GM19025 (cell line): Measurements from ENCODE around the gene RNF31.
"Not testable (repeated sequence)": the region's sequence is repeated elsewhere in the genome, so short reads cannot be mapped to it uniquely, and the experiment has no call there.

ENCODE experiments used
- ATAC-seq: cut with Tn5 transposase; IDR thresholded peaks from one replicate; pipeline ENCODE4 v1.9.1; 2021; ENCODE audit warnings: mild to moderate bottlenecking, low read depth, moderate library complexity; ENCODE audit not compliant: unreplicated experiment

RNF31 gene

DNA sequence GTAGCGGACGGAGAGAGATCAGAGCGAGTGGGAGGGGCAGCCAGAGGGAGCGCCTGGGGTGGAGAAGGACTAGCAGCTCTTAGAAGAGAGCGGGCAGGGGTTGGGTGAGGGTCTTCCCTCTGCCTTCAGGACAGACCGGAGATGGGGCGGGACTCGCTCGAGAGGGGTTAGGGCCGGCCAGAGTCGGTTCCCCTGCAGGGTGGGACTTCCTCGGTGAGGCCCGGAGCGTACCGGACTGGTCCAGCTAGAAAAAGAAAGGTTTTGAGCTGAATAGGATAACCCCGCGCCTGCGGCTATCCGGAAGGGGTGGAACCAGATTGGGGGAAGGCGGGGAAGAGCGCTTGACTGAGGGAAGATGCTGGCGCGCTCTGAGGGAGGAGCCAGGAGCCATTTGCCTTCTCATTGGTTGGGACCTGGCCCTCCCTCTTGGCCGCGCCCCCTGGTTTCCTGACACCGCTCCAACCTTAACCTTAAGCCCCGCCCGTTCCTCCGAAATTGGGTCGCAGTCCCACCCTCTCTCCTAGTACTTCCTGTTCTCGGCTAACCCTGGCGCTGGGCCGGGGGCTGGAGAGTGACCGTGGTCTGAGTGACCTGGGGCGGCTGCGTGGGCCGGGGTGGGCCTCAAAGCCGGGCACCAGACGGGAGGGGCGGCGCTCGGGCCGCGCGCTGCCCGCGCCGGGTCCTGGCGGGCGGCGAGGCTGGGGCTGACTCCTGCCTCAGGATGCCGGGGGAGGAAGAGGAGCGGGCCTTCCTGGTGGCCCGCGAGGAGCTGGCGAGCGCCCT is at the start of gene RNF31:
TSS of gene RNF31 (plus strand) at position 521 of the 783 bp plus-strand sequence. CDS start at position 722, 201 bp downstream.
- peak; percentile 77 for ATAC-seq

- no peak for ATAC-seq
Measured at GRCh38 chr14:24098229-24098926, 48.9 kb upstream of the RNF31 start.

DNA sequence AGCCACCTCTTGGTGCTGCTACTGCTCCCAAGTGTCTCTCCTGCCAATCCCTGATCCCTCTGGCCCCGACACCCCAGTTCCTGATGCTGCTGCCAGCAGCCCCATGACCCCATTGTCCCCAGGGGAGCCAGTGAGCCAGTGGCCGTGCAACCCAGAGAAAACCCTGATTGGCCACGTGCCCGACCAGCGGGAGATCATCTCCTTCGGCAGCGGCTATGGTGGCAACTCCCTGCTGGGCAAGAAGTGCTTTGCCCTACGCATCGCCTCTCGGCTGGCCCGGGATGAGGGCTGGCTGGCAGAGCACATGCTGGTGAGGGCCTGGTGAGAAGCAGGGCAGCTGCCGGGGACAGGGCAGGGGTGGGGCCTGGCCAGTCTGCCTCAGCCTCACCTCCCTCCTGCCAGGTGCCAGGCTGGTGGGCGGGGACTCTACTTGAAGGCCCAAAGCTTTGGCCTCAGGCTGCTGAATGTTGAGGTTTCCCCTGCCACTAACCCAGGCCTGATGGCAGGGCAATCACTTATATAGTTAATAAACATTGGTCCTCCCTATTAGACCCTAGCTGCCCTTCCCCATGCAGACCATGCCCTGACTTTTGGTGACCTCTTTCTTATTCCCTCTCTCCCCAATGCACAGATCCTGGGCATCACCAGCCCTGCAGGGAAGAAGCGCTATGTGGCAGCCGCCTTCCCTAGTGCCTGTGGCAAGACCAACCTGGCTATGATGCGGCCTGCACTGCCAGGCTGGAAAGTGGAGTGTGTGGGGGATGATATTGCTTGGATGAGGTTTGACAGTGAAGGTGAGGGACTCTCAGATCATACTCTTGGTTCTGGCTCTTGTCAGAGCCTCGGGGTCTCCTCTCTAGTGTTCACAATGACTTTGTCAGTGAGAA is 48.1 kb upstream of the RNF31 start:
- ATAC-seq = no peak

- no peak for ATAC-seq
Measured at GRCh38 chr14:24100197-24100981, 46.9 kb upstream of the RNF31 start.

DNA sequence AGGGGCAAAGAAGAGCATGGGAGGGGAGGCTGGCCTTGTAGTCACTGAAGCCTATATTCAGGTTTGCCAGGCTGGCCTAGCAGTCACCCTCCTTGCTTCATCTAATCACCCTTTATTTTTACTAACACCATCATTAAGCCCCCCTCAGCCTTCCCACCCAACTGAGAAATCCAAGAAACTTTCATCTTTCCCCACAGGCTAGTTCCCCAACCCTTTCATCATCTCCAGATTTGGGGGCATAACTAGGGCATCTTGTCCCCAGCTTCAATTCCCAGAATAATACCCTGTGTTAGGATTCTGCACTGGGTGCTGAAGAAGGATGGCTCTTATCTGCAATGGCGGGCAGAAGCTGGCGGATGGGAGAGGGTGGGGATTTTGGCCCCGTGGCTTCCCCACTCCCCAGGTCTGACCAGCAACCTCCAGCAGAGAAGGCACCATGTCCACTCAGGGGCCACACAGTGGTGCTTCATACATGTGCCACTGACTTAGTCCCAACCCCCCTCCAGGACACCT is 46.3 kb upstream of the RNF31 start:
- ATAC-seq = no peak

- ATAC-seq = no peak
Measured at GRCh38 chr14:24102357-24103048, 44.8 kb upstream of the RNF31 start.

GRCh38 chr14:24103451-24103850 is 43.8 kb upstream of the RNF31 start:
- no peak for ATAC-seq

DNA sequence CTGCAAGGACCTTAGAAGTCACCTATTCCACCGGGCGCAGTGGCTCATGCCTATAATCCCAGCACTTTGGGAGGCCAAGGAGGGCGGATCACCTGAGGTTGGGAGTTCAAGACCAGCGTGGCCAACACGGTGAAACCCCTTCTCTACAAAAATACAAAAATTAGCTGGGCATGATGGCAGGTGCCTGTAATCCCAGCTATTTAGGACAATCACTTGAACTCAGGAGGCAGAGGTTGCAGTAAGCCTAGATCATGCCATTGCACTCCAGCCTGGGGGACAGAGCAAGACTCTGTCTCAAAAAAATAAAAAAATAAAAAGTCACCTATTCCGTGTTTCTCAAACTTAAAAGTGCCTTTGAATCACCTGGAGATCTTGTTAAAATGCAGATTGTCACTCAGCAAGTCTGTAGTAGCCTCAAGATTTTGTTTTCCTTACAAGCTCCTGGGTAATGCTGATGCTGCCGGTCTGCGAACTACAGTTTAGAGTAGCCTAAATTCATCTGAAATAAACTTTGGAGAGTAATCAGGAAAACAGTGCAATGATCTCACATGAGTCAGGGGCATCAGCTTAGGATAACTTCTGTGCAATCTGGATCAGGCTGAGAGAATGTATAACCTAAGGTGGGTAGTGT is 41.6 kb upstream of the RNF31 start:
- ATAC-seq = not testable (repeated sequence)

GRCh38 chr14:24106672-24107271 is 40.5 kb upstream of the RNF31 start:
- ATAC-seq = no peak

GRCh38 chr14:24108336-24108874 is 38.9 kb upstream of the RNF31 start:
- ATAC-seq = peak; percentile 26

GRCh38 chr14:24110060-24110459 is 37.2 kb upstream of the RNF31 start:
- no peak for ATAC-seq

DNA sequence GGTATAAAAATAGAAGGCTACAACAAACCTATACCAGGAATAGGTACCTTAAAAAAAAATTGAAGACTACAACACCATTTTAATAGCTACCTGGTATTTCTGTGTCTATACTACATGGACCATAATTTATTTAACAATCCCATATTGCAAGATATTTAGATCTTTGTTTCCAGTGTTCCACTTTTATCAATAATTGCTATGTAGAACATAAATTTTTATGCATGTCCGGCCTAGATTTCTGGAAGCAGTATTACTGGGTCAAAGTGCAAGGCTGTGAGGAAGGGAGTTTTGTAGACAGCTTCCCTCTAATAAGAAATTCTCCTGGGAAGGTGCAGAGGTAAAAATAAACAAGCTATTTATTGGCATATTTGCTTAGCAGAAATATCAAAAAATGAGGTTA is 36.8 kb upstream of the RNF31 start:
- no peak for ATAC-seq

GRCh38 chr14:24113379-24113800 is 33.9 kb upstream of the RNF31 start:
- ATAC-seq = no peak

DNA sequence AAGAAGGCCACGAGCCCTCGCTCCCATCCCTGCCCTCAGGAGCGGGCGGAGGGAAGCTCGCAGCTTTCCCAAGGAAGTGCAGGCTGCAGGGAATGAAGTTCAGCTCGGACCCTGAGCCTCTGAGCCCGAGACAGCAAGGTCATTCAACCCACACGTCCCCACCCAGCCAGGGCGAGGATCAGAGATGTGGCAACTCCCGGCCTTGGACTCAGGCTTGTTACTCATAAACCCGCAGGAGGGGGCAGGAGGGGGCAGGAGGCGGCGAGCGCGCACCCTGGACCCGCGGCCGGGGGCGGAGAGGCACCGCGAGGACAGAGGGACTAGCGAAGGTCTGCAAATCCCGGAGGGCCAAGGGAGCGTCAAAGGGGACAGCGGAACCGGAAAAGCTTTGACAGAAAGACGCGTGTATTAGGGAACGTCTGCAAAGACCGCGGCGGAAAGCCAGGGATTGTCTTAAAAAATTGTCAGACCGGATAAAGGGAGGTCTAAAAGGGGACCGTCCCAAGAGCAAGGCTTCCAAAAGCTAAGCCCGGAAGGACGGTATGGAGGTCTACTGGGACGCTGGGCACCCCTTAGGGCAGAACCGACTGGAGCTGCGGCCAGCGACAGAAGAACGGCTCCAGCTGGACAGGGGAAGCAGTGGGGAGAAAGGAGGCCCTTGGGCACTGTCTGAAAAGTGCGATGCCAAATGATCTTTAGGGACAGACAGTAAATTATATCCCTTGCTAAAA is 33.3 kb upstream of the RNF31 start:
- ATAC-seq = peak; percentile 24

DNA sequence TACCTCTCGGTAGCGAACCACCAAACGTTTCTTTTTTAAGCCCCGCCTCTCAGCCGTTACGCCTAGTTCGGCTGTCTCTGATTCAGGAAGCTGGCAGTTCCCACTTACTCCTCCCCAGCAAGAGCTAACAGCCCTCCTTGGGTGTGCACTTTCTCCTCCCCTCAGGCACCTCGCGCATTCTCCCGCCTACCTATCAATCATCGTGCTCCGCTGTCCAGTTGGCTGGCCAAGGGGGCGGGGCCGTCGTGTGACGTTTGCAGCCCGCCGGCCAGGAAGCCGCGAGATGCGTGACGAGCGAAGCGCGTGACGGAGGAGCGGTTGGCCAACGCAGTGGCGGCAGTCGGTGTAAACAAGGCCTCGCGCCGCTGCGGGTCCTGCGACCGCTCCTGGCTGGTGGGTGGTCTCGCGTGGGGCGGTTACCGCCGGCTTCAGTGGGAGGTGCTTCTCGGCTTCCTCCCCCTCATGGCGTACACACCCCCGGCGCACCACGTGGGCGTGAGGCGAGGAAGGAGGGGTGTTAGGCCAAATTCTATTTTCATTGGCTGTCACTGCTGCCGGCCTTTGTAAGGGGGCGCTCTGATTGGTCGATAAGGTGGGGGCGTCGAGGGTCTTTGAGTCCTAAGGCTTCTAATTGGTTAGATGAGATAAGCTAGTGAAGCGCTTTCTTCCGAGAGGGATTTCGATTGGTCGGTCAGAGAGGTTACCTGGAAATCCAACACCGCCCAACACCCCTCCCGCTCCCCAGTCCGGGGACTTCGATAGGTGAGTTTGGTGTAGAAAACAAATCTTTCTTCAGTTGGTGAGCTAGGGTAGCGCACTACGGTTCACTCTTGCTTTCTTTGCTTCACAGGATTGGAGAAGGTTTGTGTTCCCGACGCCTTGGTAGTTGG is 32.5 kb upstream of the RNF31 start, which contains the start of the genes DCAF11 and NRL:
TSS of gene DCAF11 (plus strand) at position 246 of the 890 bp plus-strand sequence. CDS start 818 bp downstream, outside the sequence.
TSS of gene NRL (minus strand) at position 418 of the 890 bp plus-strand sequence. CDS start 32,101 bp downstream, outside the sequence.
- peak; percentile 77 for ATAC-seq

- ATAC-seq = no peak
Measured at GRCh38 chr14:24115422-24116127, 31.7 kb upstream of the RNF31 start.
